HG03280 (cell line): Measurements from ENCODE around the gene PLSCR4.

Experiments
- ATAC-seq: cut with Tn5 transposase; IDR thresholded peaks from one replicate; pipeline ENCODE4 v1.9.1; 2021; ENCODE audit warnings: mild to moderate bottlenecking, moderate library complexity; ENCODE audit not compliant: unreplicated experiment

Gene PLSCR4

DNA sequence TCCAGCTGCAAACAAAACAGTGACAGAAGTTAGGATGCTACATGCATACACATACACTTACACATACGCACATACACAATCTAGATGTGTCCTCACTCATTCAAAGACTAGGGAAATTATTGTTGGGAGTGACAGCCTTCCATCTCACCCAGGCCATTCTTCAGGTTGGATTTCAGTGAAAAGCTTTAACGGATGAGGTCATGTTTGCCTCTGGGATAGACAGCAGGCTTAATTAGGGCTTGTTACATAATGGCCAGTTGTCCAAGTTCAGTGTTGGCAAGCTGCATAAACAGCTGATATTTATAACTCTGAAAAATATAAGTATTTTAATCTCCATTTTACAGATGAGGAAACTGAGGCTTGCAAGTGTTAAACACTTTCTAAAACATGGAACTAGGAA is 54.1 kb downstream of the PLSCR4 start:
- ATAC-seq: no peak

DNA sequence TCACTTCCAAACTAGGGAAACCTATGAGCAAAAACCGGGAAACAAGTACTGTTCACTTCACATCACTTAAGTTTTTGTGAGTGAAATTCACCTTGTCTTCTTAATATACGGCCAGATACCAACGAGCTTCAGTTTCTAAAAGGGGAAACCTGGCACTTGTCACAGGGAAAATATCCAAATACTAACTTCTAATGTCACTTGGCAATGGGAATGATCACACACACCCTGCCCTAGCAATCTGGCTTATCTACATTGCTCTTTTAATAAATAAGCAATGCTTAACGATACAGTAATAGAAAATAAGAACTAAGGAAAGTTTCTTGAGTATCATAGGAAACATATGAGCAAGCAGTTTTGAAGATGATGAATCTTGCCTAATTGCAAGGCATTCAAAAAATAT is 55.3 kb downstream of the PLSCR4 start:
- ATAC-seq: no peak

DNA sequence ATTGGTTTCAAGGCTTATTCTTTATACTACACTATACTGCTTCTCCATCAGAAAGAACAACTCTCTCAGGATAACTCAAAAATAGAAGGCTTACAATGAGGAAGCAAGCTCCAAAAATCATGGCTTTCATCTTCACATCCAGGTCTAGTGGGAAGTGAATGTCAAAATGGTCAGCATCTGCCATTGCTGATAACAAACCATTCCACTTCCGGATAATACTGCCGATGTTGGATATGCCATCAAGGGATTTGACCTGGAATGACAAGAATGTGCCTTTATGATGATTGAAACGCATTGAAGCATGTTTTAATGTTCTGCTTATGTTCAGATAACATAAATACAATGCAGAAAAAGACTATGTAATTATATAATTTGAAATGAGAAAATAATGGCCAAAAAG is 55.9 kb downstream of the PLSCR4 start:
- ATAC-seq: no peak

DNA sequence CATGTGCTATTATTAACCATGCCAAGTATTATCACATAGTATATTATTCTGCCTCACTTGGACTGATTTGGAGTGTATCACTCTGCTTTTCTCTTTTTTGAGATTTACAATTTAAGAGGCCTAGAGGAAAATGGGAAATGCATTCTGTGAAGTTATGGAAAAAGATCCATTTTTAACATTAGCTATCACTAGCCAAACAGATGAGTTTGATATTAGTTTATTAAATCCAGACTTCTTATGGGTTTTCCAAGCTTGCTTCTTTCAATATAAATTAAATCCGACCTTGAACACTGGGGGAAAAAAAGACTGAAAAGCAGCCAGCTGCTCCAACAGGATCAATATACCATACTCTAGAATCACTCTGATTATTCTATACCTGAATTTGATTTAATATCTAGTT is 59.9 kb downstream of the PLSCR4 start:
- no peak for ATAC-seq

DNA sequence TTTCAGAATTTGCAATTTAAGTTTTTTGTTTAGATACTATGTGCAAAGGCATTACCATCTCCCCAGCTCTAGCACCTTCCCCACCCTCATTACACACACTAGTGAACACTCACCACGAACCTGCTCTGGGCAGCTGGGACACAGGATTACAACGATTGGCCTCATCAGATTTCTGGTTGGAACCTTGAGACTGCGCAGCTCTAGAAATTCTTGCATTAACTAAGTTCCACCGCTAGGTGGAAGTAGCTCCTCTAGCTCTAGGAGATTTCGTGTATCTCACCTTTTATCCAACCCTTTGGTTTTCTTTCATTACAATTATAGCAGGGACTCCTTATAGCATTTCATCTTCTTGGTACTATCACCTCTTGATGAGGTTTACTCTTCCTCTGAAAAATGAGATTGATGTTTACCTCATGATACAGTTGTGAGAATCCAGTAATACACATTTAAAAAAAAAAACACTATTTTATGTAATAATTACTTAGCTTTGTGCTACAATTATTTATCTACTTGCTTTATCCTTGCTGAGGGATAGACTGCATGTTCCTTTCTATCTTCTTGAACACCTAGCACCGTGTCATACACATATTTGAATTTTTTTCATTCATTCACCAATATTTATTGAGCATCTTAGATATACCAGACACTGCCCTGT is 61.3 kb downstream of the PLSCR4 start:
- ATAC-seq: peak; percentile 94

DNA sequence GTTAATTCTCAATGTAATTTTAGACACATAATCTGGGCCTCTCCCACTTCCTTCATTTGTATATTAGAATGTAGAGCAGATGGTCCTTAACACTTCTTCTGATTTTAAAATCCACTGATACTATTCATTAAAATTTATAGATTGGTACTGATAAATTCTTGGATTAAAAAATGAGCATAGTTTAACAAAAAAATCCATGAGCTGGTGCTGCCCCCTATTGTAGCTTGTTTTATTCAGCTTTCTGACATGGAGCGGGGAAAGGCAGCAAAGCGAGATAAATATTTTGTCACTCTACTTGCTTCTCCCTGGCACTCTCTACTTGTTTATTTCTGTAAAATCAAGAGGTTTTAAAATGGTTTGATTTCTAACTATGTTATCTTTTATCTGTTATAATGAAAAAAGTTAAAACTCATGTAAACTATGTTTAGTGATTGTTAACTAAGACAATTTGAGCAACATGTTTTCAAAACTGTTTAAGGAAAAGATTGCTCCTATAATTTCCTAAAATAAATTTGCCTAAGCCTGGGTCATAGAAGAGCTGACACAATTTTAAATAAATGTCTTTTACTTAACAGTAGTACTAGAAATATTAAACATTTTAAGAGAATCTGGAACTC is 63.5 kb downstream of the PLSCR4 start:
- no peak for ATAC-seq

DNA sequence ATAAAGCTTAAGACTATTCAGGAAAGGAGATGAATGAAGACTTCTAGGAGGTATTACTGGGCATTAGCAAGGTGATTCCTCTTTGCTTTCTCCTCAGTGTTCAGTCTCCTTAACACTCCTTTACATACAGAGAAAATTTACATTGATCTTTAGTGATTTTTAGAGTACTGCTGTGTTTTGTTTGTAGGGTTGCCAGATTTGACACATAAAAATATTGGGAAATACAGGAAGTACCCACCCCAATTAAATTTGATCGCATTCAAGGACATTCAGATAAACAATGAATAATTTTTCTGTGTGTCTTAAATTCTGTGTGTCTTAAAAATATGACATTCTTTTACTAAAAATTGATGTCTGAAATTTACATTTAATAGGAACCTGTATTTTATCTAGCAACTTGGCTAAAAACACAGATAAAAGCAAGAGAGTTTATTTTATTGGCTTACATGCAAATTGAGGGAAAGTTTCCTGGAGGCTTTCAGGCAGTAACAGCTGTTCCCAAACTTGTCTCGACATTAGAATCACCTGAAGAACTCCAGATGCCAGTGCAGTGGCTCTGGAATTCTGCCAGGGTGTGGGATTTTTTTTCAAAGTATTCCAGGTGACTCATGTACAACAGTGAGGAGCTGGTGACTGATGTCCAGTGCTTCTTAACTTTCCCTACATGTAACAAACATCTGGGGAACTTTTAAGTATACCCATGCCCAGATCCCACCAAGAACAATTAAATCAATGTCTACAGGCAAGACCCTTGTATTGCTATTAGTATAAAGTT is 66.5 kb downstream of the PLSCR4 start:
- ATAC-seq: no peak

DNA sequence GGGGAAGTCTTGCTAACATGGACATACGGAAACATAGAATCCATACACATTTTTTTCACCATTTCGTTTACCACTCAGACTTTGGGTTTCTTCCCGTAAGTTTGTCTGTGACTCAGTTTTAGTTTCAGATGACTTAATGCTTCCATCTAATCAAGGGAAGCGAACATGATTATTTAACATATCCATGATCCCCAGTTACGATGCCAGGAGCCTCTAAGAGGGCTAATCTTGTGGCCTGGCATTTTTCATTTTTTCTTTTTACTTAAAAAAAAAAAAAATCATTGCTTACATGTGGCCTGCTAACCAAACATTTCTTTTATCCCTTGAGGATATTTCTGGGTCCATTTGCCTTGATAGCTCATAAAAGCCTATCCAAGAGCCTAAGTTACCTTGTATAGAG is 69.7 kb downstream of the PLSCR4 start:
- no peak for ATAC-seq

DNA sequence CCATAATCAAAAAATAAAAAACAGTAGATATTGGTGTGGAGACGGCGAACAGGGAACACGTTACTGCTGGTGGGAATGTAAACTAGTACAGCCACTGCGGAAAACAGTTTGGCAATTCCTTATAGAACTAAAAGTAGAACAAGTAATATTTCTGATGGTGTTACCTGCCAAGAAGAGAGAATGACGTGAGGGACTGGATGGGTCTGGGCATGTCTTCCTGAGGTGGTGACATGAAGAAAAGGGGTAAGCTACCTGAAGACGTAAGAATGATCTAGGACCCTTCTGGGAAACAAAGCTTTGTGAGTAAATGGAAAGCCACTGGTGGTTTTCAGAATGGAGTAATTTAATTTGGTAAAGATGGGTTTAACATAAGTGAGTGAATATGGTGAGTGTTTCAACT is 70.5 kb downstream of the PLSCR4 start:
- ATAC-seq: no peak

DNA sequence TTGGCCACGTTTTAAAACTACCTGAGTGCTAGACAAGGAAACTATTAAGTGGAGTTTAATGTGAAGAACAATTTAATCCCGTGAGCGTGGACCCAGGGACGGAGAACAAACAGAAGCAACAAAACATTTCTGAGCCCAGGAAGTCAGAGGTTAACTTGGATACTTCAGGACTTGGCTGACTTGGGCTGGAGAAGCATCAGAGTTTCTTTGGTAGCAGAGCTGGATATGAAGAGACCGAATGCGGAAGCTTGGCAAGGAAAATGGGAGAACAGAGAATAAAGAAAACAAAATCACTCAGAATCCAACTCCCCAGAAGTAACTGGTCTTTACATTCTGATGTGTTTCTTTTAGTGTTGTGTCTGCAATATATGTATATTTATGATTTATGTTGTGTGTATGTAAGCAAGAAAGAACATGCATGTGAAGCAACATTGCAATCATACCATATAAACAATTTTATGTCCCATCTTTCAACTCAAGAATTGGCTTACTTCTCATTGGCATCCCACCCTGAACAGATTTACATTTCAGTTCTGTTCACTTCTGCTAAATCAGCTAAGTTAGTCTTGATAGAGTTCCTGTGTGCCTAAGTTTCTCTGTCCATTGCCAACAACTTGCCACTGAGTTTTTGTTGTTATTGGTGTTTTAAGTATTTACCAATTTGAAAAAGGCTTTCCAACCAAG is 72.8 kb downstream of the PLSCR4 start:
- no peak for ATAC-seq

DNA sequence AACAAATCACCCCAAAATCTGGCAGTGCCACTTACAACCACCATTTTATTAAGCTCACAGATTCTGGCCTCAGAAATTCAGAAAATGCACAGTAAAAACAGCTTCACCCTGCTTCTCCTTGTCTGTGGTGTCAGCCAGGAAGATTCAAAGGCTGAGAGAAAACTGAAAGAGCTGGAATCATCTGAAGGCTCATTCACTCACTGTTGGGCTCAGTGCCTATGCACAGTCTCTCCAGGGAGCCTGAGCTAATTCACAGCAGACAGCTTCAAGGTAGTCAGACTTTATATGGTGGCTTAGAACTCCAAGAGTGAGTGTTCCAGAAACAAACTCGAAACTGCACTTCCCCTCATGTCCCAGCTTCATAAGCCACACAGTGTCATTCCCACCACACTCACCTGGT is 73.4 kb downstream of the PLSCR4 start:
- no peak for ATAC-seq

DNA sequence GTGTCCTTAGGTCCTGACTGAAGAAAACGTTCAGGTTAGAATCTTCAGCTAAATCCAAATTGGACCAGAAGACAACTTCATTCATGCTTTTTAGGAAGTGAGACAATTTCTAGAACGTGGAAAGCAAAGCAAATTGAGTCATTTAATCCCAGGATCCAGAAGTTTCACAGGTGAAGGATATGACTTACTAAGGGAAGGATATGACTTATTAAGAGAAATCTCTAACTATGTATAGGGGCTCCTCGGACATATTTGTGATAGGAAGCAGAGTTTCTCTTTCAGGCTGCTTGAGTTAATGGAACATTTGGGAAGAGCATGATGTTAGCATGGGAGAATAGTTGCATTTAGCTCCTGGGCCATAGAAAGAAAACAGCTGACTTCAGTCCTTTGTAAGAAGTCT is 73.8 kb downstream of the PLSCR4 start:
- no peak for ATAC-seq

DNA sequence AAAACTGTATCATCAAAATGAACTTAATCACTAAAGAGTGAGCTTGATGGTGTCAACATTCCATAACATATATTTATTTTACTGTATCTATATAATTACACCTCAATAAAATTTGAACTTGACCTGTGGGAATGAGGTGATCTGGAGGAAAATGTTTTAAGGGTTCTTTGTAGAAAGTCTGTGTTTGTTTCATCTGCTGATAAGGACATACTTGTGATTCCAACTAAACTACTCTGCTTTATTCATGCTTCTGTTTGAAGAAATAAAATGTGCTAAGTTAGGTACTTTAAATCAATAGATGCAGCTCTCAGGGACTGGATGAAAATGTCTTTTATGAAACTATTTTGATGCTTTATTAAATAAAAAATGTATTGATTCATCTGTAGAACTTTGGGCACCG is 78.3 kb downstream of the PLSCR4 start:
- no peak for ATAC-seq

DNA sequence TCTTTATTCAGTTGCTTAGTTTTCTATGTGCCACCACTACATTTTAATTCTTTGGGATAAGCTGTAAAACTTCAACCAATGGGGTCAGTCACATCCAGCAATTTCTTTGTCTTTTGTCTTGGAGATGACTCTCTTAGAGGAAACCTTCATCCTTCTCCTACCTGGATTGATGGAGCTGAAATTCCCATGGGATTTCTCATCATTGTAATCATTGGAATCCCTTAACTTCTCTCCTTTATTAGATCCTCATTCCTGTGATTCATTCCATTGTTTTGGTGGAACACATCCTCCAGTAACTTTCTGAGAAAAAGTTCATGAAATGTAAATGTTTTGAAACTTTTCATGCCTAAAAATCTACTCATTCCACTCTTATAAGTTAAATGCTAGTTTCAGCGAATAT is 80.3 kb downstream of the PLSCR4 start:
- ATAC-seq: no peak

DNA sequence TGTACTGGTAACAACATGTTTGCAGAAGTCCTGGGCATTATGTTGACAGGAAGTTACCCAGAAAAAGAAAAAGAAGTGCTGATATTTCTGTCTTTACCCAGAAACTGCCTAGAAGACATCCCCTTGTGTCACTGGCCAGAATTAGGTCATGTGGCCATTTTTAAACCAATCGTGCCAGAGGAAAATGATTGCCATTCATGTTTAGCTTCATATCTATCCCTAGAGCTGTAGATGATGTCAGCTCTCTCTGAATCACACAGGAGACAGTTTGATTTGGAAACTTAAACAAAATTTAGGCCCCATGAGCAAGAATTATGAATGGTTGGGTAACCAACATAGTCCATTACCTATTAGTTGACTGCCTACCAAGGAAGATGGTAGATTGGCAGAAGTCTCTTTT is 81.0 kb downstream of the PLSCR4 start:
- ATAC-seq: no peak

DNA sequence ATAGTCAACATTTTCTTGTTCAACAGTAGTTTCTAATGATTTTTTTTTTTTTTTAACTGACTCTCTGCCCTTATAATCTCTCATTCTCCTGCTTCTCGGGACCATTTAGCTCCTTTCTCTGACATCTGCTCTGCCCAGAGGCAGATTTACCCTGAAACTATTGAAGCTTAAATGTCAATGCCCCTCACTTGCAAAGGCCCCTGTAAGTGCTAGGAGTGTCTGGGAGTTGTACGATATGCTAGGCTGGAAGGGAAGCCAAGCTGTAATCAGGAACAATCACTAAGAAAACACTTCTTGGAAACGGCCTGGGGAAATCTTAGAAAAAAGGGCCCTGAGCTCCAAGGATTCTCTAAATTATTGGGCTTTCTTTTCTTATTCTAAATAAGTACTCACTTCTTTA is 84.1 kb downstream of the PLSCR4 start:
- no peak for ATAC-seq

DNA sequence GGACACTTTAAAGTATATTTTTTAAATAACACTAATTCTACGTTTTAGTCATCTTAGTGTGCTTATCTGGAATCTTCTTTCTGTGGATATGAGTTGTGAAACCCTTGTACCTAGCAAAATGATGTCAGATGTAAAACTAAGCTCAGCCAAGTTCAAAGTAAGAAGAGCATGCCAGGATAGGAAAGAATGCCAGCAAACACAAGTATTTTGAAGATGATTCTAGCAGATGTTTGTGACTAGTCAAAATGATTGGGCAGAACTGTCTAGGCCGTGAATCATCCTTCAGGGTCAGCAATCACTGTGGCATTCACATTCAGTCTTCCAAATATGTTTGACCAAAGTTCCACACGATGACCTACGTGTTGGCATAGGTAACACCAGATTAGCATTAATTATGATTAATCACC is 84.5 kb downstream of the PLSCR4 start:
- no peak for ATAC-seq

DNA sequence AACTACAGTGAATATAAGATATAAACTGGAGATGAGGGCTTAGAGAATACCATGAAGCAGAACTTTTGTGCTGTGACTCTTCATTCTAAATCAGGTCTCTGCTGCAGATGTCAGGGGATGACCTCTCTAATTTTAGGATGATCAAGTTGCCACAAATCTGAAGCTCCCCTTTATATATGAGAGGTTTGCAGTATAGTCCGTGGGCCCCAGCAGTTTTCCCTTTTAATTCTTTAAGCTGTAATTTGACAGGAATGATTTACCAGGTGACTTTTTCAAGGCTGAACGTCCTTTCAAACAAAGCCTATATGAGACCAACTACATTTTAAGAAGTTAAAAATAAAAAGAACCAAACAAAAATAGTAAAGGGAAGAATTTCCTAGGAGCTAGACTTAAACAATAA is 85.0 kb downstream of the PLSCR4 start:
- ATAC-seq: no peak

DNA sequence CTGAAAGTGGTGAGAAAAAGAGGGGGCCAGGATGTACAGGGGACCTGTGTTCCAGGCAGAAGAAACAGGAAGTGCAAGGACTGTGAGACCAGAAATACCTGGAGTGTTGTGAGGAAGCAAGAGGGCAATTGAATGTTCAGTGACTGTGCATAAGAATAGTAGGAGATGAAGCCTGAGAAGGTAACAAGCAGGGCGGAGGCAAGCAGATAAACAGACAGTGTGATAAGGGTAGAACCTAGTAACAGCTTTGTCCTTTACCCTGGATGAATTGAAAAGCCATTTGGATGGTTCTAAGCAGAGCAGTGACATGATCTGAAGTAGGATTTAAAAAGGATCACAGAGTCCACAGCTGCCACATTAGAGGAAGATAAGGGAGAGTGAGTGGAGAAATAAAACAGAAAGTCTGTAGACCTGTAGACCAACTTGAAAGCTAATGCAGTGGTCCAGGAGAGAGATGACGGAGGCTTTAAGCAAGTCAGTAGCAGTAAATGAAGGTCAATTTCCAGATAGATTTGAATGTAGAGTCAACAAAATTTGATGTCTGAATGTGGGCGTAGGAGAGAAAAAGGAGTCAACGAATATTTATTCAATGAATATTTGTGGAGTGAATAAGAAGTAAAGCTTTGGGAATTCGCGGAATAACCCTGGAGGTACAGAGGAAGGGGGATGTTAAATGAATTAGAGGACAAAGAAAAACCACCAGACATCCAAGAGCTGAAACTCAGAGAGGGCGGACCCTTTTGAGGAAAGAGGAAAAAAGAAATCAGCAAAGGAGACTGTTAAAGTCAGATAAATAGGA is 85.7 kb downstream of the PLSCR4 start:
- ATAC-seq: no peak

DNA sequence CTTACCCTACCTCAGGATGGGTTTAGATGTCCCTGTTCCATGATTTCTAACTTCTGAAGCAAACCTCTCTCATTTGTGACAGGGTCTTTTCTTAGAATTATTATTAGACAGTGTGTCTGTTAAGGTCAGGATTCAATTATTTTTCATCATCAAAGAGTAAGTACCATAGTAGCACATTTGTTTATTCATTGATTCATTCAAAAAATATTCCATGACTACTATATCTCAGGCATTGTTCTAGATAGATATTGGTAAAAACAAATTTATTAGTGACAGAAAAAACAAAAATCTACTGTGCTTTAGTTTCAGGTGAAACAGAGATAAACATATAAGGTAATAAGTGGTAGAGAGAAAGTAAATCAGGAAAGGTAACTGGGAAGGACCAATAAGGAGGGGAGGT is 86.4 kb downstream of the PLSCR4 start:
- ATAC-seq: no peak

DNA sequence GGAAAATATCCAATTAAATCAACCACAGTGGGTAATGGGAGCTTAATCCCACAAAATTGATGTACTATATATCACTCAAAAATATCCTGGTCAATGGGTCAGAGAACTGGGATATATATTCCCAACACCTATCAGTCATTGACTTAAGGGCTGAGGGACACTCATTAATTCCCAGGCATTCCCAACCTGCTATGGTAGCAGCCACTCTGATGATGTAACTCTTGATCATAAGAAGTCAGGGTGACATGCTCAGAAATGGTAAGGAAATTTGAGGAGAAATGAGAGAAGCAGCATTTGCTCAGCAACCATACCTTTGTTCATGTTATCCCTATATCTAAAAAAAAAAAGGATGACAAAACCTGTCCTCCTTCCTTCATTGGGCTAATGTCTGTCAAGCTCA is 86.8 kb downstream of the PLSCR4 start:
- ATAC-seq: no peak
